Measurements from ENCODE around the gene ERBB2. TPM values are rescaled to one million over a fixed set of nuclear protein-coding genes. Genes with fewer than 3 reads are reported as not detected.
"Not testable (repeated sequence)": the region's sequence is repeated elsewhere in the genome, so short reads cannot be mapped to it uniquely, and the experiment has no call there.

The ERBB2 gene
- total RNA-seq, 2 experiments from 2014 or later, result 4.5 to 4.6 TPM

GRCh38 chr17:39740357-39741111, 40.7 kb downstream of the ERBB2 start:
- POLR2A ChIA-PET, result no interaction called here
- no peak overlapping the region for H3K4me3 Mint-ChIP-seq
- H3K27ac Mint-ChIP-seq, result no peak overlapping the region
- H3K36me3 Mint-ChIP-seq (ENCODE audit: low read depth), result peaks cover 3% of the 10 kb centered on the region
- H3K27me3 Mint-ChIP-seq, result peaks cover 6% of the 10 kb centered on the region
- no peak for DNase-seq
- H3K4me1 Mint-ChIP-seq, result peaks cover 38% of the 10 kb centered on the region
- CTCF ChIA-PET, result interaction anchor here (2.1 kb wide), 1 partner anchor 10 kb away, joined by 9 read pairs; the partner anchor contains the start of gene MIEN1
- no peaks in the 10 kb centered on the region for H3K9me3 Mint-ChIP-seq

- Mint-ChIP-seq H3K4me3 (no peak overlapping the region), H3K27me3 (peaks cover 3% of the 10 kb centered on the region), H3K36me3 (ENCODE audit: low read depth) (peaks cover 3% of the 10 kb centered on the region), H3K4me1 (peaks cover 29% of the 10 kb centered on the region), H3K27ac (no peak overlapping the region), H3K9me3 (no peaks in the 10 kb centered on the region)
- no peak for DNase-seq
- CTCF ChIA-PET, result interaction anchor here (1.0 to 1.5 kb wide), 2 partner anchors 11 to 12 kb away, joined by 4 to 5 read pairs; partner anchors contain the start of gene MIEN1
- POLR2A ChIA-PET, result no interaction called here
These were observed 42.4 kb downstream of the ERBB2 start for GRCh38 chr17:39742126-39742855.

- Mint-ChIP-seq H3K4me1 (peaks cover 29% of the 10 kb centered on the region), H3K36me3 (ENCODE audit: low read depth) (peaks cover 3% of the 10 kb centered on the region), H3K27ac (no peak overlapping the region), H3K27me3 (peaks cover 3% of the 10 kb centered on the region), H3K9me3 (no peaks in the 10 kb centered on the region), H3K4me3 (no peak overlapping the region)
- POLR2A ChIA-PET, result no interaction called here
- CTCF ChIA-PET, result interaction anchor here (1.5 to 1.7 kb wide), 2 partner anchors 10 to 121 kb away, joined by 5 read pairs; no protein-coding TSS in a partner anchor
- no peak for DNase-seq
These were observed 43.1 kb downstream of the ERBB2 start for GRCh38 chr17:39742856-39743436.

- ChIA-PET CTCF (interaction anchor here (1.7 kb wide), 2 partner anchors 12 to 123 kb away, joined by 5 to 7 read pairs; no protein-coding TSS in a partner anchor), POLR2A (no interaction called here)
- H3K27ac Mint-ChIP-seq, result no peak overlapping the region
- H3K4me1 Mint-ChIP-seq, result peaks cover 19% of the 10 kb centered on the region
- no peak overlapping the region for H3K4me3 Mint-ChIP-seq
- H3K9me3 Mint-ChIP-seq, result no peaks in the 10 kb centered on the region
- no peaks in the 10 kb centered on the region for H3K27me3 Mint-ChIP-seq
- no peak for DNase-seq
- H3K36me3 Mint-ChIP-seq (ENCODE audit: low read depth), result no peaks in the 10 kb centered on the region
These were observed 44.4 kb downstream of the ERBB2 start for GRCh38 chr17:39744075-39744835.

- H3K9me3 Mint-ChIP-seq, result no peaks in the 10 kb centered on the region
- H3K4me1 Mint-ChIP-seq, result peaks cover 14% of the 10 kb centered on the region
- CTCF ChIA-PET, result interaction anchor here (1.7 kb wide), 2 partner anchors 11 to 123 kb away, joined by 5 to 7 read pairs; no protein-coding TSS in a partner anchor
- H3K27me3 Mint-ChIP-seq, result no peaks in the 10 kb centered on the region
- H3K4me3 Mint-ChIP-seq, result no peak overlapping the region
- DNase-seq, result no peak
- H3K36me3 Mint-ChIP-seq (ENCODE audit: low read depth), result no peaks in the 10 kb centered on the region
- POLR2A ChIA-PET, result no interaction called here
- no peak overlapping the region for H3K27ac Mint-ChIP-seq
These were observed 45.0 kb downstream of the ERBB2 start for GRCh38 chr17:39744836-39745215.

GRCh38 chr17:39745335-39746144, 45.7 kb downstream of the ERBB2 start:
- ChIA-PET POLR2A (no interaction called here), CTCF (interaction anchor here (0.6 to 1.7 kb wide), 2 partner anchors 11 to 392 kb away, joined by 6 to 7 read pairs; no protein-coding TSS in a partner anchor)
- H3K9me3 Mint-ChIP-seq, result no peaks in the 10 kb centered on the region
- no peaks in the 10 kb centered on the region for H3K36me3 Mint-ChIP-seq (ENCODE audit: low read depth)
- H3K27me3 Mint-ChIP-seq, result no peaks in the 10 kb centered on the region
- no peak for DNase-seq
- H3K4me1 Mint-ChIP-seq, result peaks cover 7% of the 10 kb centered on the region
- H3K4me3 Mint-ChIP-seq, result no peak overlapping the region
- peak overlapping the region; percentile 66 for H3K27ac Mint-ChIP-seq

- no peaks in the 10 kb centered on the region for H3K36me3 Mint-ChIP-seq (ENCODE audit: low read depth)
- no peak overlapping the region for H3K27ac Mint-ChIP-seq
- H3K27me3 Mint-ChIP-seq, result no peaks in the 10 kb centered on the region
- CTCF ChIA-PET, result interaction anchor here (0.6 to 1.6 kb wide), 2 partner anchors 124 to 392 kb away, joined by 3 to 6 read pairs; no protein-coding TSS in a partner anchor
- POLR2A ChIA-PET, result no interaction called here
- no peak for DNase-seq
- no peak overlapping the region for H3K4me3 Mint-ChIP-seq
- no peaks in the 10 kb centered on the region for H3K9me3 Mint-ChIP-seq
- peaks cover 2% of the 10 kb centered on the region for H3K4me1 Mint-ChIP-seq
These were observed 46.2 kb downstream of the ERBB2 start for GRCh38 chr17:39746145-39746461.

GRCh38 chr17:39747745-39748144, 47.9 kb downstream of the ERBB2 start:
- Mint-ChIP-seq H3K36me3 (ENCODE audit: low read depth) (no peaks in the 10 kb centered on the region), H3K27ac (no peak overlapping the region), H3K9me3 (no peaks in the 10 kb centered on the region), H3K4me1 (peaks cover 6% of the 10 kb centered on the region), H3K27me3 (no peaks in the 10 kb centered on the region), H3K4me3 (no peak overlapping the region)
- POLR2A ChIA-PET, result no interaction called here
- CTCF ChIA-PET, result interaction anchor here (1.6 to 3.2 kb wide), 2 partner anchors 17 to 126 kb away, joined by 3 to 9 read pairs; partner anchors contain the start of gene MIEN1
- DNase-seq, result no peak

- H3K9me3 Mint-ChIP-seq; DNase-seq; H3K27me3 Mint-ChIP-seq; H3K27ac Mint-ChIP-seq; H3K36me3 Mint-ChIP-seq (ENCODE audit: low read depth); H3K4me3 Mint-ChIP-seq: not testable (repeated sequence)
- H3K4me1 Mint-ChIP-seq, result peaks cover 14% of the 10 kb centered on the region
- POLR2A ChIA-PET, result interaction anchor here (1.1 kb wide), 1 partner anchor 147 kb away, joined by 3 read pairs; no protein-coding TSS in a partner anchor
- CTCF ChIA-PET, result interaction anchor here (0.6 to 3.2 kb wide), 3 partner anchors 18 to 167 kb away, joined by 3 to 9 read pairs (median 9); partner anchors contain the start of gene MIEN1
These were observed 48.7 kb downstream of the ERBB2 start for GRCh38 chr17:39748444-39749034.

GRCh38 chr17:39750131-39751015, 50.5 kb downstream of the ERBB2 start:
- peaks cover 20% of the 10 kb centered on the region for H3K4me1 Mint-ChIP-seq
- H3K4me3 Mint-ChIP-seq, result no peak overlapping the region
- CTCF ChIA-PET, result interaction anchor here (0.9 to 3.2 kb wide), 4 partner anchors 20 to 129 kb away, joined by 3 to 9 read pairs (median 6); partner anchors contain the start of gene MIEN1
- POLR2A ChIA-PET, result no interaction called here
- H3K9me3 Mint-ChIP-seq, result no peaks in the 10 kb centered on the region
- DNase-seq, result no peak
- peak overlapping the region; percentile 46 for H3K27ac Mint-ChIP-seq
- no peaks in the 10 kb centered on the region for H3K36me3 Mint-ChIP-seq (ENCODE audit: low read depth)
- no peaks in the 10 kb centered on the region for H3K27me3 Mint-ChIP-seq
